CD4-positive, alpha-beta T cell treated with Interleukin-12 subunit alpha and Interleukin-12 subunit beta, for 1 hour (primary cell): Measurements from ENCODE around the gene GPBP1.
"Not testable (repeated sequence)": the region's sequence is repeated elsewhere in the genome, so short reads cannot be mapped to it uniquely, and the experiment has no call there.

Source experiments
- DNase-seq: peaks from one replicate; pipeline ENCODE4 v3.0.0-alpha.2; 2020

Gene GPBP1

DNA sequence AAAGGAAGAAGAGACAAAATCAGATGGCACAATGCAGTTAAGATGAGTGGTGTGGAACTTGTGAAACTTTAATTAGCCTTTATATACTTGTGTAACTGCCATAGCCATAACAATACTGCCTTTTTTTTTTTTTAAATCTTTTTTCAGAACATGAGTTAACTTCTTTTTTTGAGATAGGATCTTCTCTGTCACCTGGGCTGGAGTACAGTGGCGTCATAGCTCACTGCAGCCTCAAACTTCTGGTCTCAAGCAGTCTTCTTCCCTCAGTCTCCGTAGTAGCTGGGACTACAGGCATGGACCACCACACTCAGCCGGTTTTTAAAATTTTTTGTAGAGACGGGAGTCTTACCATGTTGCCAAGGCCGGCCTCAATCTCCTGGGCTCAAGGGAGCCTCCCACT, 37.2 kb downstream of the GPBP1 start:
- no peak for DNase-seq

DNA sequence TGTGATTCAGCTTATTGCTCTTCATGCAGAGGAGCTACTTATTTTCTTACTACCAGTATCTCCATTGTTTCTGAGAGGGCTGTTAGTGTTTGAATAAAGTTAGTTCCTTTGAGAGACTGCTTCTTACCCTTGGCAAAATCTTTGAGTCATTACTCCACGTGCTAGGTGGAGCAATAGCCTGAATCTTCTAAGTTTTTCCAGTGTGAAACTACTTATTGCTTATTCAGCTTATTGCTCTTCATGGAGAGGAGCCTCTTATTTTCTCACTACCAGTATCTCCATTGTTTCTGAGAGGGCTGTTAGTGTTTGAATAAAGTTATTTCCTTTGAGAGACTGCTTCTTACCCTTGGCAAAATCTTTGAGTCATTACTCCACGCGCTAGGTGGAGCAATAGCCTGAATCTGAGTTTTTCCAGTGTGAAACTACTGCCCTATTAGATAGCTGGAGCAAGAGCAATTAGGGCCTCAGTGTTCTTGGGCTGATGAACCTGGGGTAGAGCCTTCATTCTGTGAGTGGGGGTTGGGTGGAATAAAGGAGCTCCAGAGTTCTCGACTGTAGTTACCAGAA, 41.9 kb downstream of the GPBP1 start:
- no peak for DNase-seq

DNA sequence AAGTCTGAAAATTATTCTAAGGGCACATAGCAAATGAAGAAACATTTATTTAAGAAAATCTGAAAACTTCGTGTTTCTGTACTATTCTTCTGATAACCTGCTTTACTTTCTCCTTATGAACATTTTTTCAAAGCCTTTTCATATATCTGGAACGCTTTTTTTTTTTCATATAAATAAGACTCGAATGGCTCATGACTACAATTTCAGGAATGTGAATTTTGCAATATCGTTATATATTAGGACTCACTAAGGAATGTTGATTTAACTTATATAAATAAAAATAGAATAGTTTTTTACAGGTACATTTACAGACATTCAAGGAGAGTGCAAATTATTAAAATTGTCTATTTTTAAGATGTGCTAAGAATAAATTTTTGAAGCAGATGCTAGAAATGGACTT, 42.9 kb downstream of the GPBP1 start:
- no peak for DNase-seq

DNA sequence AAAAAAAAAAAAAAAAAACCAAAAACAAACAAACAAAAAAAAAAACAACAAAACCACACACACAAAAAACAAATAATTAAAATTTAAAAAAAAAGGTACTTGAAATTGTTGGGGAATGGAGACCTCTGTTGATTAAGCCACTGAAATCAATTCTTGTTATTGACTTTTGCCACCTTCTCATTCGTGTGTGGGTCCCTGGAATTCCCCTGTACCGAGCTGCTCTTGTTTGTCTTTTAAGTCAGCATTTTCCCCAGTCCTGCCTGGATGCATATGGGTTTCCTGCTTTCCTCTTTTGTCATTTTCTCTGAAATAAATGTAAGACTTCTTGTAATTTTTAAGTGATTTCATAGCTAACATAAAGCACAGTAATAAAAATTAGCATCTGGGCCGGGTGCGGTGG, 45.5 kb downstream of the GPBP1 start:
- peak; percentile 54 for DNase-seq

DNA sequence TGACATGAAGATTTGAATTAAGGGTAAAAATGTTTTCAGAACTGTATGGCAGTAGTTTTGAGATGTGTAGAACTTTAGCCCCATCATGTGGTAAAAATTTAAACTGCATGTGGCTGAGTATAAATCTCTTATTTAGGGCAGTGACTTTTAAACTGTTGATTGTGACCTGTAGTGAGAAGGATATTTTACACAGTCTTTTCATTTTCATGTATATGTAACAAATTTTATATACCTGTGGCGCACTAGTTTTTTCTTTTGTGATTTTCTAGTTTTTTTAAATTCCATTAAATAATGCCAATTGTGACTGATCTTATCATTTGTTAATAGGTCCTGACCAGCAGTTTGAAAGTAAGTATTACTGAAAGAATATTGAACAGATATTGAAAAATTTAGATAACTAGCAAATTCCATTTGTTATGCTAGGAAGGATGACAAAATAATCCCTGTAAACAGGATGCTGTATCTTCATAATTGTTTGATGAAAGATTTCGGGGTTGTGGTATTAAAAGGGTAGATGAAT, 47.2 kb downstream of the GPBP1 start:
- DNase-seq = peak; percentile 82

DNA sequence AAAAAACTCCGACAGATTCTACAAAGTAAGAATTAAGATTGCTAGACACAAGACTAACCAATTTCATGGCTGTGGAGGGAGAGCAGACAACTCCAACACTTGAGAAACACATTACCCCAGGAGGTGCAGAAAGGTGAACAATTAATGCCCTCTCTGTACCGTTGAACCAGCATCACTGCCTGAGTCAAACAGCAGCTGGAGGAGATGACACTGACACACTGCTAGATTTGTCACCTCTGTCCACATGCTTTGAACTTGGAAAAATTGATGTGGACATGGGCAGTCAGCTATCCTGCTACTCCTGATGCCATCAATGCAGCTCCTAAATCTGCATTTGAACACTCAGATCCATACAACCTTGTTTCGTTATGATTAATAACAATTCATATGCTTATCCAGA, 51.7 kb downstream of the GPBP1 start:
- no peak for DNase-seq

DNA sequence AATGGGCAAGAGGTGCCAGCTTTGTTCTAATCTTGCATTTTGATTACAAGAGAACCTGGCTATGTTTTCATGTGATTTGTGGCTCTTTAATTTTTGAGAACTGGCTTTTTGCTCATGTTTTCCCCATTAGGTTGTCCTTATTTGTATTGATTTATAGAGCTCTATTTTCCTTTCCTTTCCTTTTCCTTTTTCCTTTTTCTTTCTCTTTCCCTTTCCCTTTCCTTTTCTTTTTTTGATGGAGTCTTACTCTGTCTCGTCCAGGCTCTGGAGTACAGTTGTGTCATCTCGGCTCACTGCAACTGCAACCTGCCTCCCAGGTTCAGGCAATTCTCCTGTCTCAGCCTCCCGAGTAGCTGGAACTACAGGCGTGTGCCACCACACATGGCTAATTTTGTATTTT, 55.5 kb downstream of the GPBP1 start:
- no peak for DNase-seq

DNA sequence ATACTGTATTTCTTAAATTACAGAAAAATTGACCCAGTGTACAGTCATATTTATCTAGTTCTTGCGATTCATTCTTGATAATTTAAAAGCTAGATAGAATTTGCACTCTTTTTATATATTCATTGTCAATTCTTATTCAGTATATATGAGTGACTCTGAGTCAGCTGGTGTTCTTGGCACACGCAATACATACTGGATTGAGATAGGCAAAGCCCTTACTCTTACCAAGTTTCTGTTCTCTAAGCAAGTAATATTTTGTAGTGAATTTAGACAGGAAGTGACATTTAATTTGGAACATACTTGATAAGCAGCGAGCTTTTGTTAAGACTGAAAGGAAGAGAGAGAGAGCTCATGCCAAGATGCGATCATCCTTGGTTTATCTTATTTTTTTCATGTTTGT, 57.7 kb downstream of the GPBP1 start:
- DNase-seq = no peak

DNA sequence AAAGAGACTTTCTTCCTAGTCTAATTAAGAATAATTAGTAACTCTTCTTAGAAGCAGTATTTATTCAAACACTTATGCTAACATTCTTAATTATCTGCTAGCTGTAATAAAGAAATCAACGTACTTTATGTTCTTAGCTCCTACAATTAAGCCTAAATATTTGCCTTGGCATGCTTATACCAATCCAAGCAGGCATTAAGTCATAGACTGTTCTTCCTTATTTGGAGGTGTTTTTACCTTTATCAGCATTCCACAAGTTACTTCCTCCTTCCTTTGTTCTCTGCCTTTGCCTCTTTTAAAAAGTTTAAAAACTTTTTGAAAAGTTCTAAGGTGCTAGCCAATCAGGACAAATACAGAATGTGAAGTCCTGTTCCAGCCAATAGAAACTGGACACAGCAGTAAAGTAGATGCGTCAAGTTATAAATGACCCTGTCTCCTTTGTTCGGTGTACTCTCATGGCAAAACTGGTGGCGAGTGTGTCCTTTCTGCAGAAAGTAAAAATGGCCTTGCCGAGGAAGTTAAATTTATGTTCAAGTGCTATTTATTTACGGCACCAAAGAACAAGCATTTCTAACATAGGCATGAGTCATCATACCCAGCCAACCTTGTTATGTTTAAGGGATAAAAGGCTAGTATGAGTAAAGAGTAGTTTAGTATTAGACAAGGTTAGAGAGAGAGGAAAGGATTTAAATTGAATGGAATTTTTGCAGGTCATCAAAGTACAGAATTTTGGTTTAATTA, 58.6 kb downstream of the GPBP1 start:
- no peak for DNase-seq

DNA sequence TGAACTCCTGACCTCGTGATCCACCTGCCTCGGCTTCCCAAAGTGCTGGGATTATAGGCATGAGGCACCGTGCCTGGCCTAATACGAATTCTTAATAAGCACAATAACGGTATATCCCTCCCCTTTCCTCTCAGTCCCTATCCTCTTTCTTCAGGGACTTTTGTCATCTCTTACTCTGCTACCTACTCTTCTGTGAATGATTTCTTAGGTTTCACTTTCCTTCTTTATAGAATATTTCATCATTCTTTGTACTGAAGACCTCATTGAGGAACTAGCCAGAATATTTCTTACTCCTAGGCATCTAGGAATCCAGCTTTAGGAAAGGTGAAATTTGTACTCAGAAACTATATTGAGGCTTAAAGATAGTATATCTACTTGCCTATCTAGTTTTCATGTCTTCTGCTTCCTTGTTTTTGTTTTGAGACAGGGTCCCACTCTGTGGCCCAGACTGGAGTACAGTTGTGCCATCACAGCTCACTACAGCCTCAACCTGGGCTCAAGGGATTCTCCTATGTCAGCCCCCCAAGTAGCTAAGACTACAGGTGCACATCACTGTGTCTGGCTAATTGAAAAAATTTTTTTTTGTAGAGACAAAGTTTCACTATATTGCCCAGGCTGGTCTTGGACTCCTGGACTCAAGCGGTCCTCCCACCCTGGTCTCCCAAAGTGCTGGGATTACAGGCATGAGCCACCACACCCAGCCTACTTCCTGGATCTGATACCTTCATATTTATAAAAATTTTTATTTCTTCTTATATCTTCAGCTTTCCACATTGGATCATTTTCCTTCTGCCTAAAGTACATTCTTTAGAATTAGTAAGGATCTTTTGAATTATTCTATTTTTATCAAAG, 69.7 kb downstream of the GPBP1 start:
- DNase-seq = no peak

DNA sequence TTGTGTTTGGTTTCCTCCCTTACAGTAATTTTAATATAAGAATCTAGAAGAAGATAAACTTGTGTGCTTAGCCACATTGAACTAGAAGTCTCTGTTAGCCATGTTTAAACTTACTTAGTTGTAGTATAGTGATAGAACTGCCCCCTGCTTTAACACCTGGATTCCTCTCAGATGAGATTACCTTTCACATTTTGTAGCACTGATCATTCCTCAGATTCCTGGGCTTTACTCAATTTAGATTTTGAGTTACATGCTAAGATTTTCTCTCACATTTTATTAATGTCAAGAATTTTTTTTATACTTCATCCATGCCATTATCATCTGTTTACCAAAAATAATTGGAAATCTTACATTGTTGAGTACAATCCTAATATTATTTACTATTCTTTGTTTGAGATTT, 70.5 kb downstream of the GPBP1 start:
- no peak for DNase-seq

DNA sequence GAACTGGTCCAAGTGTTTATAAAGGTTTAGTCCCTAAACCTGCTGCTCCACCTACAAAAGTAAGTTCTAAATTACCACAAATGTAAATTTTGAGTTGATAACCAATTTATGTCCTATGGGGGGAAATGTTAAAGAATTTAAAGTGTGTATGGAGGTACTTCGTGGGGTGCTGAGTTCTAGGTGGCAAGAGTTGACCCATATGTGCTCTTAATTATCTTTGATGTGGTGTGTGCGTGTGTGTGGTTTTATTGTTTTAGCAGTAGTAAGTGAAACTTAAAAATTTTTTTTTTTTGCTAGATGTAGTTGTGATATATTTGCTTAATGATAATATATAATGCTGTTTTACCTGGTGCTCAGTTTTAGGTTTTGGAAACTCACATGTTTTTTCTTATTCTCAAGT, 72.6 kb downstream of the GPBP1 start:
- DNase-seq = peak; percentile 38

DNA sequence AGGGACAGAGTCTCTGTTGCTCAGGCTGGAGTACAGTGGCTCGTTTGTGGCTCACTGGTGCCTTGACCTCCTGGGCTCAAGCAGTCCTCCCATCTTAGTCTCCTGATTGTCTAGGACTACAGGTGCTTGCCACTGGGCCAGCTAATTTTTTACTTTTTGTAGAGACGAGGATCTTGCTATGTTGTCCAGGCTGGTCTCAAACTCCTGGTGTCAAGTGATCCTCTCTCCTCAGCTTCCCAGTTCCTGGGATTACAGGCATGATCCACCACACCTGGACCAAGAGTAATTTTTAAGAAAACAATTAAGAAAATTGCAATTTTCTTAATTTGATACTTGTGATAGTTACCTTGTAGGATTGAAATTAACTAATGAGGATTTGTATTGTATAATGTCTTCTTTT, 73.9 kb downstream of the GPBP1 start:
- no peak for DNase-seq

DNA sequence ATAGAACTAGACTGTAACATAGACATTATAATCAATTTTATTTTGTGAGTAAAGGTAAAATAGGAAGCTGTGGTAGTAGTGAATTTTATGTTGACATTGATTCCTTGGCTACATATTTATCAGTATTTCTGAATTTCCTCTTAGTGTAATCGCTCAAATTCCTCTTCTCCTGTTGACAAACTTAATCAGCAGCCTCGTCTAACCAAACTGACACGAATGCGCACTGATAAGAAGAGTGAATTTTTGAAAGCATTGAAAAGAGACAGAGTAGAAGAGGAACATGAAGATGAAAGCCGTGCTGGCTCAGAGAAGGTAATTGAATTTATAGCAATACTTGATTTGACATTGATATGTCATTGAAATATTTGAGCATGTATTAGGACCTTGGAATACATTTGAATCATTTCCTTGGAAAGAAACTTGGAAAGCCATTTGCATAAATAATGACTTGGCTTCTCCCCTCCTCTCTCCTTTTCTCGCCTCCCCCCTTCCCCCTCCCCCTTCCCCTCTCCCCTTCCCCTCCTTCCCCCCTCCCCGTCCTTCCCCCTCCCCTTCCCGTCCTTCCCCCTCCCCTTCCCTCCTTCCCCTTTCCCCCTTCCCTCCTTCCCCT, 75.5 kb downstream of the GPBP1 start:
- DNase-seq = no peak

DNA sequence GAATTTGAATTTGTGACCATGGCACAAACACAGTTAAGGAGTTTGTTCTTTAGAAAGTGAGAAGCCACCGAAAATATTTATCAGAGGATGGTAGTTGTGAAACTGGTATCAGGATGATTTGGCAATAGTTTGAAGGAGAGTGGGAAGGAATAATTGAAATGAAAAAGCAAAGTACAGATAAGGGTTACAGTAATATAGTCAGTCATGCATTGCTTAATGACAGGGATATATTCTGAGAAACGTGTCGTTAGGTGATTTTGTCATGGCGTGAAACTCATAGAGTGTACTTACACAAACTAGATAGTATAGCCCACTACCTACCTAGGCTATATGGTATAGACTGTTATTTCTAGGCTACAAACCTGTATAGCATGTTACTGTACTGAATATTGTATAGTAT, 84.2 kb downstream of the GPBP1 start:
- no peak for DNase-seq

DNA sequence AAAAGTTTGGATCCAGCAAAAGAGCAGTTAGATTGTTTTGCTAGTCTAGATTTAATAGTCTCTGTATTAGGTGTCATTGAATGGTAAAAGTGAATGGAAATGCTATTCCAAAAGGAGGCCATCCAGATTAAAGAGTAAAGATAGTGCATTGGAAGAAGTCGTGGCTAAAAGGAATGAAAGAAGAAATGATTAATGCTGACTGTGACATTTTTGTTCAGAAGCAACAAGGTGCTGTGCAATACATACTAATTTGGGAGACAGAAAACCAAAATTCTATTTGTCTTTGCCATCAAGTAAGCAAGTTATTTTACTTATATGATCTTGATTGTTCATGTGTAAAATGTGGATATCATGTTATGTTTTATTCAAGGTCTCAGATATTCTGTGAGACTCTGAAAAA, 85.1 kb downstream of the GPBP1 start:
- no peak for DNase-seq

DNA sequence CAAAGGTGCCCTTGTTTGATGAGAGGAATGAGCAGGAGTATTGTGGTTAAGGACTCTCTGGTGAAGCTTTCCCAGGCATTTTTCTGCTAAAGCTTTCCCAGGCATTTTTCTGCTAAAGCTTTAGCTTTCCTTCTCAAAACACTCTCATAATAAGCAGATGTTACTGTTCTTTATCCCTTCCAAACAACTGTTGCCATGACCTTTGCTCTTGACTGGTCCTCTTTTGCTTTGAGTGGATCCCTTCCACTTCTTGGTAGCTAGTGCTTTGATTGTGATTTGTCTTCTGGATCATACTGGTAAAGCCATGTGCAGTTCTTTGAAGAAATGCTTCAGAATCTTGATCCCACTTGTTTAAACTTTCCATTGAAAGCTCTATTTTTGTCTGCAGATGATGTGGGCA, 85.8 kb downstream of the GPBP1 start:
- DNase-seq = no peak

DNA sequence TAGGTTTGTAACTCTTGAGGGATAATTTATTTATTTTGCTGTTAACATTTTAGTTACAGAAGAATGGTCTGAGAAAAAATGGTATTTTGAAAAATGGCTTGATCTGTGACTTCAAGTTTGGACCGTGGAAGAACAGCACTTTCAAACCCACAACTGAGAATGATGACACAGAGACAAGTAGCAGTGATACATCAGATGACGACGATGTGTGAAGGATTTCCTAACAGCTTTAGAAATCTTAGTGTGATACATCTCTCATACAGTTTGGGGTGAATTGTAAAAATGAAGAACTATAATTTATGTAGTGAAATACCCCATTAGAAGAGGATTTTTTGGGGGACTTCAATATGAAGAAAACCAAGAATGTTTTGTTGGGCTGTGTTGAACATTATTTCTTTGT, 88.7 kb downstream of the GPBP1 start:
- DNase-seq = no peak

DNA sequence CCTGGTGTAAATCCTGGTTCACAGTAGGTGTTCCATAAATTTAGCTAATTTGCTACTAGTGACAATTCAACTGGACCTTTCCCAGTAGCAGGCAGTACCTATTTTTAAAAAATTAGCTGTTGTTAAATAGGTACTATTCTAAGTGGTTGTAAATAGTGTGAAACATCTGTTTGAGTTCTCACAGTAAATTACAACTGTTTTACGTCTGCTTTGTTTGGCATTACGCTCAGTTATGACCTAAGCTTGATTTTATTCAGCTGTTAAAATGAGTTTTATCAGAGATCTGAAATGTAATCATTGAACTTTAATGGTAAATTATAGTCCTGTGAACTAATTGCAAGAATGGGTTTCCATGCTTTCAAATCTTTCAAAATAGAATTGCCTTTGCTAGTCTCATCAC, 93.9 kb downstream of the GPBP1 start:
- DNase-seq = no peak

DNA sequence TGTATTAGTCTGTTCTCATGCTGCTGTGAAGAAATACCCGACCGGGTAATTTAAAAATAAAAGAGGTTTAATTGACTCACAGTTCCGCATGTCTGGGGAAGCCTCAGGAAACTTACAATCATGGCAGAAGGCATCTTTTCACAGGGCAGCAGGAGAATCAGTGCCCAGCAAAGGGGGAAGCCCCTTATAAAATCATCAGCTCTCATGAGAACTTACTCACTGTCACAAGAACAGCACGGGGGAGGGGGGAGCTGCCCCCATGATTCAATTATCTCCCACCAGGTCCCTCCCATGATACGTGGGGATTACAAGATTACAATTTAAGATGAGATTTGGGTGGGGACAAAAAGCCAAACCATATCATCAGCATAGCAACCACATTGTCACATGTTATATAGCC, 102.5 kb downstream of the GPBP1 start:
- no peak for DNase-seq

DNA sequence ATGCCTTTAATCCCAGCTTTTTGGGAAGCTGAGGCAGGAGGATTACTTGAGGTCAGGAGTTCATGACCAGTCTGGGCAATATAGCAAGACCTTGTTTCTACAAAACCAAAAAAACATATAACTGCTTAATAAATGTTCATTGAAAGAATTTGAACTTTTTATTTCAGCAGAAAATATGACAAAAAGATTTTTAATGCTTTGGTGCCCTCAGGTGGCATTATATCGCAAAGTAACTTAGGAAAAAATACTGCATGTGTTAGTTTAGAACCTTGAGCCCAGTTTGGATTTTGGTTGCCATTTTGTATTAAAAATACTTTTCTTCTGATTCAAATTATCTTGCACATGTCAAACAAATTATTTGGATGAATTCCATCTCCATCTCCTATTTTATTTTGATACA, 103.2 kb downstream of the GPBP1 start:
- no peak for DNase-seq

DNA sequence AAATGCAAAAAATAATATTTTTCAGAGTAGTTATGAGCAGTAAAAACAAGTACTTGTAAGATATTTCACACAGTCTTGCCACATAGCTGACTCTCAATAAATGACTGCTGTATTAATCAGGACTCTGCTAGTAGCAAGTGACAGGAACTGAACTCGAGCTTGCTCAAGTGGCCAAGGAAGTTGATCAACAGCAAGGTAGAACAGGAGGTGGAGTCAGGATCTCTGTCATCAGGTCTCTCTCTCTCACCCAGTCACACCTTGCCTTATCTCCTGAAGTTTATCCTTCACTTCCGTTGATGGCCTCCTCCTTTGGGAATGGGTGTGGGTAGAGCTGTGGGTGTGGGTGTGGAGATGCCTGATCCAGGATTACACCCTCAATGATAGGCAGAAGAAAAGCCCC, 107.0 kb downstream of the GPBP1 start:
- DNase-seq = no peak

DNA sequence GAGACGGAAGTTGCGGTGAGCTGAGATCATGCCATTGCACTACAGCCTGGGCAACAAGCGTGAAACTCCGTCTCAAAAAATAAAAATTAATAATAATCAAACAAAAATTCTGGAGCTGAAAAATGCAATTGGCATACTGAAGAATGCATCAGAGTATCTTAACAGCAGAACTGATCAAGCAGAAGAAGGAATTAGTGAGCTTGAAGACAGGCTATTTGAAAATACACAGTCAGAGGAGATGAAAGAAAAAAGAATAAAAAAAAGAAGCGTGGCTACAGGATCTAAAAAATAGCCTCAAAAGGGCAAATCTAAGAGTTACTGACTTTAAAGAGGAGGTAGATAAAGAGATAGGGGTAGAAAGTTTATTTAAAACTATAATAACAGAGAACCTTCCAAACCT, 111.2 kb downstream of the GPBP1 start:
- not testable (repeated sequence) for DNase-seq

DNA sequence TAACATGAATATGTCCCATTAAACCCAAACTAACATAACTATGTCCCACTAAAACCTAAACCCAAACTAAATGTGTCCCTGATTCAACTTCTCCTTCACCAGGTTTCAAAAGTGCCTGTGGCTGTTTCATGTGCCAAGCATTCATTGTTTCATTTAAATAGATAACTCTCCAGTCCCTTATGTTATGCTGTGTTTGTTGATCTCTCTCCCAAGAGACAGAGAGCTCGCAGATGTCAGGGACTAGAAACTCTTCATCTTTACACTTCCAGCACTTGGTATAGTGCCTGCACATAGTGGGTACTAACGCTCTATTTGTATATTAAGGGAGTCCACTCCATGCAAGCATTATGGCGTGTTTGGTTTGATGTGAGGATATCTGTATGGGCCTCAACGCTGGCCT, 118.0 kb downstream of the GPBP1 start:
- DNase-seq = no peak
